Activated T-helper 17 cell treated with anti-CD3 and anti-CD28 coated beads, Interleukin-2, amount 50 U/mL, for 72 hours (primary cell): ENCODE data around the gene ETFDH. TPM values are rescaled to one million over a fixed set of nuclear protein-coding genes. Genes with fewer than 3 reads are reported as not detected.
"Not testable (repeated sequence)": the region's sequence is repeated elsewhere in the genome, so short reads cannot be mapped to it uniquely, and the experiment has no call there.

ENCODE experiments used
- ATAC-seq: fragments of 150-1000 bp; cut with Tn5 transposase; replicated peaks from 2 replicates; pipeline ENCODE4 v1.10.0; 2021; ENCODE audit warnings: mild to moderate bottlenecking, moderate library complexity
- H3K27ac Mint-ChIP-seq: one replicate; pipeline ENCODE4 v1.8.0; 2022; ENCODE audit warnings: mixed read lengths
- H3K27me3 Mint-ChIP-seq: one replicate; pipeline ENCODE4 v1.8.0; 2022; ENCODE audit warnings: mixed read lengths
- H3K36me3 Mint-ChIP-seq: one replicate; pipeline ENCODE4 v1.8.0; 2022; ENCODE audit warnings: low read depth, mild to moderate bottlenecking, mixed read lengths
- H3K4me1 Mint-ChIP-seq: one replicate; pipeline ENCODE4 v1.8.0; 2022; ENCODE audit warnings: mixed read lengths
- H3K4me3 Mint-ChIP-seq: one replicate; pipeline ENCODE4 v1.8.0; 2022; ENCODE audit warnings: mild to moderate bottlenecking, mixed read lengths
- H3K9me3 Mint-ChIP-seq: one replicate; pipeline ENCODE4 v1.8.0; 2022; ENCODE audit warnings: mixed read lengths
- total RNA-seq, 2 donors: library from RNA; stranded (reverse); gene quantifications; one replicate each; pipeline ENCODE4 v1.2.3, GENCODE V29; 2022

ETFDH gene
- total RNA-seq, 2 donors from 2014 or later, result 40.8 to 47.8 TPM

DNA sequence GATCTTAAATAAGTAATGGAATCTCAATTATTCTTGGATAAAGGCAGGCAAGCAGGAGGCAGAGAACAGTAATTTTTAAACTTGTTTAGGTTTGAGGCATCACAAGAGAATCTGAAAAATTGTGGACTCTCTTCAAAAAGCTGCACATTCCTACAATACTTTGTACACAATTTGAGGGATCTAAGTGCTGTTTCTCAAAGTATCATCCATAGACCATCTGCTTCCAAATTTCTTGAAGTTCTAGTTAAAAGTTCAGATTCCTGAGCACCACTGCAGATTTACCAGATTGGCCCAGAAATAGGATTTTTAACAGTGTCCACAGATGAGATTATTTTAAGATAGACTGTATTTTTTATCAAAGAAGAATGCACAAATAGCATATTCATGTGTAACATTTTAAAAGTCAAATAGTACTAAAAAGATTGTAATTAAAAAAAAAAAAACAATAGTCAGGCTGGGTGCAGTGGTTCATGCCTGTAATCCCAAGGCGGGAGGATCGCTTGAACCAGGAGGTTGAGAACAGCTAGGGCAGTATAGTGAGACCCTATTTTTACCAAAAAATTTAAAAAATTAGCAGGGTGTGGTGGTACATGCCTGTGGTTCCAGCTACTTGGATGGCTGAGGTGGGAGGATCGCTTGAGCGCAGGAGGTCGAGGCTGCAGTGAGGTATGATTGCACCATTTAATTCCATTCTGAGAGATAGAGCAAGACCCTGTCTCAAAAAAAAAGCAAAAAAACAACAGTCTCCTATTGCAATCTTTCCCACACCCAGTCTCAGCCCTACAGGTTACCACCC is 82.5 kb downstream of the ETFDH start:
- H3K4me1 Mint-ChIP-seq, result no peaks in the 10 kb centered on the region
- no peak overlapping the region for H3K4me3 Mint-ChIP-seq
- H3K9me3 Mint-ChIP-seq, result peaks cover 5% of the 10 kb centered on the region
- H3K27me3 Mint-ChIP-seq, result peaks cover 13% of the 10 kb centered on the region
- H3K27ac Mint-ChIP-seq, result no peak overlapping the region
- no peak for ATAC-seq
- no peaks in the 10 kb centered on the region for H3K36me3 Mint-ChIP-seq

DNA sequence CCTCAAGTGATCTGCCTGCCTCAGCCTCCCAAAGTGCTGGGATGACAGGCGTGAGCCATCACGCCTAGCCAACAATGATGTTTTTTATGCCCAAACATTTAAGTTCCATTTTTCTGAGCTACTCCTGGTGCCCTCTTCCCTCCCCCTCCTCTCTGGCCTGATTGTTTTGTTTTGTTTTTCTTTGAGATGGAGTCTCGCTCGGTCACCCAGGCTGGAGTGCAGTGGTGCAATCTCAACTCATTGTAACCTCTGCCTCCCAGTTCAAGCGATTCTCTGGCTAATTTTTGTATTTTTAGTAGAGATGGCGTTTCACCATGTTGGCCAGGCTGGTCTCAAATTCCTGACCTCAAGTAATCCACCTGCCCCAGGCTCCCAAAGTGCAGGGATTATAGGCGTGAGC is 83.7 kb downstream of the ETFDH start:
- H3K9me3 Mint-ChIP-seq, H3K4me3 Mint-ChIP-seq, ATAC-seq, H3K4me1 Mint-ChIP-seq, H3K36me3 Mint-ChIP-seq, H3K27ac Mint-ChIP-seq: not testable (repeated sequence)
- peaks cover 14% of the 10 kb centered on the region for H3K27me3 Mint-ChIP-seq

DNA sequence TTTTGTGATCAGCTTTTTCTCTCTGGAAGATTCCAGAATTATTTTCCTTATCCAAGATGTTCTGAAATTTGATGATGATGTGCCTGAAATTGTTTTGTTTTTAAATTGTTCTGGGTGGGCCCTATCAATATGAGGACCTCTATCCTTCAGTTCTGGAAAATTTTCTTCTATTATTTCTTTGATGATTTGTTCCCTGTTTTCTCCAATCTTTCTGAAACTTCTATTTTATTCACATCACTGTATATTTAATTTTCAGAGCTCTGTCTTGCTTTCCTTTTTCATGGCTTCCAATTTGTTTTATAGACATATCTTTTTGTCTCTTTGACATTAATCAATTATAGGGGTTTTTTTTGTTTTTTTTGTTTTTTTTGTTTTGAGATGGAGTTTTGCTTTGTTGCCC is 84.5 kb downstream of the ETFDH start:
- H3K4me1 Mint-ChIP-seq, result peaks cover 5% of the 10 kb centered on the region
- peaks cover 5% of the 10 kb centered on the region for H3K9me3 Mint-ChIP-seq
- H3K36me3 Mint-ChIP-seq, result no peaks in the 10 kb centered on the region
- no peak overlapping the region for H3K4me3 Mint-ChIP-seq
- peaks cover 21% of the 10 kb centered on the region for H3K27me3 Mint-ChIP-seq
- no peak for ATAC-seq
- H3K27ac Mint-ChIP-seq, result no peak overlapping the region

DNA sequence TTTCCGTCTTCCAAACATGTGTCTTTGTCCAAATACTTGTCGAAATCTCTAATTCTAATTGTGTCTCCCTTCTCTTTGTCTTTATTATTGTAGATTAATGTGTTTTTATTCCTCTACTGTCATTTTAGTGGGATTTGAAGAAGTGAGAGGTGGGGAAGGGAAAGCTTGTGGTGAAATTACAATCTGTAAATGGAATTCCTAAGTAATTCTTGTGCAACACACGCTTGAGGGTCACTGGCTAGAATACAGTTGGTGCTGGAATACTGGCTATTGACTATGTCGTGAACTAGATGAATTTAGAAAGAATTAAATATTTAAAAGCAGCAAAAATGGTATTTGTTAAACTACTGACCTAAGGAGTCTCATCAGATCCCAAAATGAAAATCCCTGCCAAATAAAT is 86.0 kb downstream of the ETFDH start:
- peaks cover 23% of the 10 kb centered on the region for H3K27me3 Mint-ChIP-seq
- no peak overlapping the region for H3K27ac Mint-ChIP-seq
- no peak for ATAC-seq
- no peak overlapping the region for H3K4me3 Mint-ChIP-seq
- H3K36me3 Mint-ChIP-seq, result no peaks in the 10 kb centered on the region
- H3K4me1 Mint-ChIP-seq, result peaks cover 5% of the 10 kb centered on the region
- H3K9me3 Mint-ChIP-seq, result peaks cover 5% of the 10 kb centered on the region

DNA sequence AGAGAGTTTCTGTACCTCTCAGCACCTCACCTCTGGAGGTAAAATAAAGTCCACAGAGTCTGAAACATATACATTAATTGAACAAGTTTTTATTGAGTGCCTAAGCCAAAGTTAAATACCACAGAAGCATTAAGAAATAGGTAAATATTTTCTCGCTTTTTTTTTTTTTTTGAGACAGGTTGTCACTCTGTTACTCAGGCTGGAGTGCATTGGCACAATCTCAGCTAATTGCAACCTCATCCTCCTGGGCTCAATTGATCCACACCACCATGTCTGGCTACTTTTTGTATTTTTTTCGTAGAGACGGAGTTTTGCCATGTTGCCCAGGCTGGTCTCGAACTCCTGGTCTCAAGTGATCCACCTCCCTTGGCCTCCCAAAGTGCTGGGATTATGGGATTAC is 86.6 kb downstream of the ETFDH start:
- no peak overlapping the region for H3K27ac Mint-ChIP-seq
- peaks cover 5% of the 10 kb centered on the region for H3K4me1 Mint-ChIP-seq
- H3K27me3 Mint-ChIP-seq, result peaks cover 23% of the 10 kb centered on the region
- peaks cover 5% of the 10 kb centered on the region for H3K9me3 Mint-ChIP-seq
- H3K4me3 Mint-ChIP-seq, result no peak overlapping the region
- no peak for ATAC-seq
- no peaks in the 10 kb centered on the region for H3K36me3 Mint-ChIP-seq

Other genes starting within 250 kb of the ETFDH start
- not detected for gene RXFP1, start 150.4 kb upstream of the ETFDH start, total RNA-seq
- gene C4orf46, start 409 bp upstream of the ETFDH start, total RNA-seq, result 10 to 100 TPM; 19.6 to 22.2 TPM
- 100 to 1,000 TPM in 1 of 2 donors, 10 to 100 TPM in 1; 54.6 to 151 TPM for gene PPID, start 51.1 kb downstream of the ETFDH start, total RNA-seq
- 10 to 100 TPM; 33.4 to 45.9 TPM for gene FNIP2, start 96.7 kb downstream of the ETFDH start, total RNA-seq